DOHH2 (cell line): ENCODE measurements around the gene PDSS1.
"Not testable (repeated sequence)": the region's sequence is repeated elsewhere in the genome, so short reads cannot be mapped to it uniquely, and the experiment has no call there.

Experiments used
- H3F3A ChIP-seq: fragments of 200-600 bp; sonication (generic), shearing (Covaris generic); 2 replicates; pipeline ENCODE4 v1.6.0; 2016; ENCODE audit warnings: antibody characterized with exemption, mild to moderate bottlenecking; ENCODE audit not compliant: control insufficient read depth, insufficient read depth
- H3K27ac ChIP-seq: fragments of 200-600 bp; sonication (generic); 2 replicates; pipeline ENCODE4 v1.5.1; 2014; ENCODE audit warnings: low read depth, mild to moderate bottlenecking, low read length, moderate library complexity
- H3K27me3 ChIP-seq: fragments of 200-600 bp; sonication (generic); 2 replicates; pipeline ENCODE4 v1.6.1; 2014; ENCODE audit warnings: mild to moderate bottlenecking, low read length, mixed read lengths; ENCODE audit not compliant: control insufficient read depth
- H3K36me3 ChIP-seq: fragments of 200-600 bp; sonication (generic); 2 replicates; pipeline ENCODE4 v1.6.1; 2014; ENCODE audit warnings: mild to moderate bottlenecking, low read length, moderate library complexity, mixed read lengths; ENCODE audit not compliant: control insufficient read depth
- H3K4me1 ChIP-seq: fragments of 200-600 bp; sonication (generic); 2 replicates; pipeline ENCODE4 v1.6.1; 2014; ENCODE audit warnings: mild to moderate bottlenecking, low read length, mixed read lengths; ENCODE audit not compliant: control insufficient read depth
- H3K4me2 ChIP-seq: fragments of 200-600 bp; sonication (generic); 2 replicates; pipeline ENCODE4 v1.6.0; 2014; ENCODE audit warnings: mild to moderate bottlenecking, low read length, moderate library complexity
- H3K4me3 ChIP-seq: fragments of 200-600 bp; sonication (generic); 2 replicates; pipeline ENCODE4 v1.5.1; 2014; ENCODE audit warnings: mild to moderate bottlenecking, low read length, mixed read lengths
- H3K79me2 ChIP-seq: fragments of 200-600 bp; sonication (generic); 2 replicates; pipeline ENCODE4 v1.6.1; 2014; ENCODE audit warnings: mild to moderate bottlenecking, low read length, mixed read lengths; ENCODE audit not compliant: control insufficient read depth
- H3K9me2 ChIP-seq: fragments of 200-600 bp; sonication (generic); replicated peaks from 2 replicates; pipeline ENCODE4 v1.6.1; 2014; ENCODE audit warnings: mild to moderate bottlenecking, low read length, mixed read lengths; ENCODE audit not compliant: control insufficient read depth
- H3K9me3 ChIP-seq: fragments of 200-600 bp; sonication (generic); 2 replicates; pipeline ENCODE4 v1.6.1; 2014; ENCODE audit warnings: antibody characterized with exemption, low read length, mixed read lengths; ENCODE audit not compliant: control insufficient read depth, insufficient read depth
- H4K20me1 ChIP-seq: fragments of 200-600 bp; sonication (generic); 2 replicates; pipeline ENCODE4 v1.6.0; 2014; ENCODE audit warnings: low read depth, mild to moderate bottlenecking, antibody characterized with exemption, low read length, moderate library complexity; ENCODE audit not compliant: control insufficient read depth, insufficient read depth
- CTCF ChIP-seq: fragments of 200-600 bp; sonication (generic); IDR thresholded peaks from one replicate; pipeline ENCODE4 v1.5.1; 2014; ENCODE audit warnings: antibody characterized with exemption, mild to moderate bottlenecking, low read depth, low read length; ENCODE audit not compliant: poor library complexity, severe bottlenecking
- EZH2phosphoT487 ChIP-seq: fragments of 200-600 bp; sonication (generic); IDR thresholded peaks from 2 replicates; pipeline ENCODE4 v1.6.1; 2017; ENCODE audit warnings: borderline replicate concordance, mild to moderate bottlenecking, antibody characterized with exemption, low read length, moderate library complexity, mixed read lengths

The PDSS1 gene

GRCh38 chr10:26787362-26787761 lies 89.9 kb downstream of the PDSS1 start:
- H3K27me3 ChIP-seq = no peaks in the 10 kb centered on the region
- TF ChIP-seq CTCF (no peak), EZH2phosphoT487 (no peak)
- H3K27ac ChIP-seq = no peak overlapping the region
- H3K4me3 ChIP-seq = no peak overlapping the region
- no peaks in the 10 kb centered on the region for H3F3A ChIP-seq
- no peaks in the 10 kb centered on the region for H3K9me3 ChIP-seq
- peaks cover 99% of the 10 kb centered on the region for H3K79me2 ChIP-seq
- peaks cover 5% of the 10 kb centered on the region; the same call in 1 of the 2 replicates for H4K20me1 ChIP-seq
- no peak overlapping the region for H3K4me2 ChIP-seq
- peaks cover 40% of the 10 kb centered on the region for H3K36me3 ChIP-seq
- no peaks in the 10 kb centered on the region for H3K9me2 ChIP-seq
- peaks cover 80% of the 10 kb centered on the region for H3K4me1 ChIP-seq

- Histone ChIP-seq H3K4me1 (peaks cover 80% of the 10 kb centered on the region), H3K79me2 (peaks cover 99% of the 10 kb centered on the region), H3K36me3 (peaks cover 46% of the 10 kb centered on the region)
- H3K4me2 ChIP-seq, H3K27ac ChIP-seq, H3K9me3 ChIP-seq, H4K20me1 ChIP-seq, H3K4me3 ChIP-seq, H3F3A ChIP-seq, H3K27me3 ChIP-seq, H3K9me2 ChIP-seq: not testable (repeated sequence)
Measured at GRCh38 chr10:26789779-26790178, 92.3 kb downstream of the PDSS1 start.

GRCh38 chr10:26790221-26790995 lies 92.9 kb downstream of the PDSS1 start:
- Histone ChIP-seq H3K27ac (peak overlapping the region; percentile 56), H3K4me3 (peak overlapping the region; percentile 36), H3K4me1 (peaks cover 80% of the 10 kb centered on the region), H3K9me2 (no peaks in the 10 kb centered on the region), H3F3A (peaks cover 9% of the 10 kb centered on the region; the same call in 1 of the 2 replicates), H3K79me2 (peaks cover 99% of the 10 kb centered on the region), H4K20me1 (peaks cover 5% of the 10 kb centered on the region; the same call in 1 of the 2 replicates), H3K27me3 (no peaks in the 10 kb centered on the region), H3K36me3 (peaks cover 50% of the 10 kb centered on the region), H3K4me2 (peak overlapping the region; percentile 66), H3K9me3 (peaks cover 5% of the 10 kb centered on the region; the same call in 1 of the 2 replicates)
- TF ChIP-seq CTCF (no peak), EZH2phosphoT487 (no peak)

- H3K36me3 ChIP-seq = peaks cover 61% of the 10 kb centered on the region
- H3F3A ChIP-seq = peaks cover 9% of the 10 kb centered on the region; the same call in 1 of the 2 replicates
- peak overlapping the region; percentile 54 for H3K4me2 ChIP-seq
- H3K4me1 ChIP-seq = peaks cover 89% of the 10 kb centered on the region
- peak overlapping the region; percentile 38 for H3K4me3 ChIP-seq
- no peaks in the 10 kb centered on the region for H3K9me2 ChIP-seq
- H3K79me2 ChIP-seq = peaks cover 99% of the 10 kb centered on the region
- peak overlapping the region; percentile 63 for H3K27ac ChIP-seq
- peaks cover 27% of the 10 kb centered on the region for H3K9me3 ChIP-seq
- H3K27me3 ChIP-seq = no peaks in the 10 kb centered on the region
- TF ChIP-seq CTCF = no peak
- no peak for TF ChIP-seq EZH2phosphoT487
- H4K20me1 ChIP-seq = no peaks in the 10 kb centered on the region
Measured at GRCh38 chr10:26792758-26793495, 95.4 kb downstream of the PDSS1 start.
